OCI-LY3 (cell line): ENCODE data around the gene SCN4A.

Source experiments
- EZH2phosphoT487 ChIP-seq: fragments of 200-600 bp; shearing (Covaris generic); IDR thresholded peaks from 2 replicates; pipeline ENCODE4 v1.6.1; 2018; ENCODE audit warnings: antibody characterized with exemption, mixed run types, low read depth
- TF ChIP-seq, protein P1 (sequence below): fragments of 200-600, 300-600 bp; sonication (generic); IDR thresholded peaks from 2 replicates; pipeline ENCODE4 v1.5.1; 2014; ENCODE audit warnings: antibody characterized with exemption, low read length, low read depth

GRCh38 chr17:63985387-63986140 is 12.8 kb upstream of the SCN4A start:
- TF ChIP-seq, protein P1, sequence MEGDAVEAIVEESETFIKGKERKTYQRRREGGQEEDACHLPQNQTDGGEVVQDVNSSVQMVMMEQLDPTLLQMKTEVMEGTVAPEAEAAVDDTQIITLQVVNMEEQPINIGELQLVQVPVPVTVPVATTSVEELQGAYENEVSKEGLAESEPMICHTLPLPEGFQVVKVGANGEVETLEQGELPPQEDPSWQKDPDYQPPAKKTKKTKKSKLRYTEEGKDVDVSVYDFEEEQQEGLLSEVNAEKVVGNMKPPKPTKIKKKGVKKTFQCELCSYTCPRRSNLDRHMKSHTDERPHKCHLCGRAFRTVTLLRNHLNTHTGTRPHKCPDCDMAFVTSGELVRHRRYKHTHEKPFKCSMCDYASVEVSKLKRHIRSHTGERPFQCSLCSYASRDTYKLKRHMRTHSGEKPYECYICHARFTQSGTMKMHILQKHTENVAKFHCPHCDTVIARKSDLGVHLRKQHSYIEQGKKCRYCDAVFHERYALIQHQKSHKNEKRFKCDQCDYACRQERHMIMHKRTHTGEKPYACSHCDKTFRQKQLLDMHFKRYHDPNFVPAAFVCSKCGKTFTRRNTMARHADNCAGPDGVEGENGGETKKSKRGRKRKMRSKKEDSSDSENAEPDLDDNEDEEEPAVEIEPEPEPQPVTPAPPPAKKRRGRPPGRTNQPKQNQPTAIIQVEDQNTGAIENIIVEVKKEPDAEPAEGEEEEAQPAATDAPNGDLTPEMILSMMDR, result no peak
- no peak for TF ChIP-seq EZH2phosphoT487
